ENCODE measurements around the gene ZBTB18.
"Not testable (repeated sequence)": the region's sequence is repeated elsewhere in the genome, so short reads cannot be mapped to it uniquely, and the experiment has no call there.

ZBTB18 gene

DNA sequence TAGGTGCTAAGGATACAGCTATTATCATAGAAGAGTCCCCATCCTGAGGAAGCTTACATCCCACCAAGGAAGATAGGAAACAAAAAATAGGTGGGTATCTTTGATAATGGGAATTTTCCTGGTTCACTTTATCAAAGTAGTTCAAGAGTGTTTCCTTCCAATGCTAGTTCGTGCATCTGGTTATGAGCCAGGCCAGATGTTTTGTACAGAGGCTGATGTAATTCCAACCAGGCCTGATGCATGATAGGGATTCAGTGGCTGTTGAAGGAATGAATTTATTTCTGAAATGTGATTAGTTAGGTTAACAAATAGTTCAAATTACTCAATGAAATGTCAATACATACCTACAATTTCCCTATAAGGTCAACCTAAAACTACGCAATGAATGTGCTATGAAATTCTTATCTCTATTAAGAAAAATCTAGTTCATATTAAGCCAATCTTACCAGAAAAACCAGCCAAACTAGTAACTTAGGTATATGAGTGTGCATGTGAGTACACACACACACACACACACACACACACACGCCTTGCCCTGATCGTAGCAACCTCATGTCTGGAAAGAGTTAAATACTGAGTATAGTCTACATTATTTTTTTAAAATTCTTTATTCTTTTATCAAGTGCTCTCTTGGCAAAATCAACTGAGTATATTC lies 9.5 kb upstream of the ZBTB18 start:
- no peak for DNase-seq (ENCODE audit: low read depth)

DNA sequence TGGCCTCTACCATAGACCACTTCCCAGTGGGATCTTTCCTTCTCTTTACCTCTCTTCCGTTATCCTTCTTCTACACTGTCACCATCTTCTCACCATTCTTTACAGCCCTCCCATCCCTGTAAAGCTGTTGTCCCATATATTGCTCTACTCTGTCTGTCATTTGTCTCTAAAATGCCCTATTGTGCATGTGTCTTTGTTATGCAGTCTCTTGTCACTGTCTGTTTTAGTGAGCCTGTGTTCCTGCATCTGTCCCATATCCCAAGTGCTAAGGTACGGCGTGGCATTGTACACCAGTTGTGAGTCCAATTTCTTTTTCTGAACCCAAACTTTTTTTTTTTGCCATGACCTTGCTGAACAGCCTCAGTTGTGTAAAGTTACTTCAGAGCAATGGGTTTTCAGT lies 8.8 kb upstream of the ZBTB18 start:
- no peak for DNase-seq (ENCODE audit: low read depth)

DNA sequence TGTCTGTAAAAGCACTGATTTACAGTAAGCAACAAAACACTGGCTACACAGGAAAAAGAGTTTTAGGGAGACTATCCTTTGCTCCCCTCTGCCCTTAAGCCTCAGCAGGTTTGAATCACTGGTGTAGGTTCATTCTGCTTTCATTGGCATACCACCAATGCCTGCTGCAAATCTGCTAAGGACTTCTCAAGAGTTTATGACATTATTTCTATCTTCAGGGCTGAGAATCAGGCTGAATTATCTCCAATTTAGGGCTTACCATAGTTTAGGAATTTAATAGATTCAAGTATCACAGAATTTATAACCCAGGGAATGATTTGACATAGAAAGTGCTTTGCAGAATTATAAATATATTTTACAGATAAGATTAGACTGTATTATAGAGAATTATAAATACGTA lies 6.7 kb upstream of the ZBTB18 start:
- DNase-seq (ENCODE audit: low read depth), result no peak

DNA sequence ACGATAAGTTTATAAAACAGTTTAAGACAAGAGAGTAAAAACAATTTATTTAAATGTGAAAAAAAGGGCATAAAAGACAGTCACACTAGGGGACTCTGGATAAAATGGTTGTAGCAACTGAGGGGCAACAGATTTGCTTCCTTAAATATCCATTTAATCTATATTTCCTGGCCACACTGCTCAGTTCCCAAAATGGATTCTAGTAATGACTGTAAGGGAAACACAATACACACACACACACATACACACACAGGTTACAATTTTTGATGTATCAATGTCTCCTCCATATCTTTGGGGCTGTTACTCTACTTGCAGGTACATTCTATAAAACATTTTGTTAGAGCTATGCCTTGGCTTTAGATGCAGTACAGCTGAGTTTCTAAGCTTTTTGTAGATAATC lies 4.8 kb upstream of the ZBTB18 start:
- DNase-seq (ENCODE audit: low read depth), result not testable (repeated sequence)

DNA sequence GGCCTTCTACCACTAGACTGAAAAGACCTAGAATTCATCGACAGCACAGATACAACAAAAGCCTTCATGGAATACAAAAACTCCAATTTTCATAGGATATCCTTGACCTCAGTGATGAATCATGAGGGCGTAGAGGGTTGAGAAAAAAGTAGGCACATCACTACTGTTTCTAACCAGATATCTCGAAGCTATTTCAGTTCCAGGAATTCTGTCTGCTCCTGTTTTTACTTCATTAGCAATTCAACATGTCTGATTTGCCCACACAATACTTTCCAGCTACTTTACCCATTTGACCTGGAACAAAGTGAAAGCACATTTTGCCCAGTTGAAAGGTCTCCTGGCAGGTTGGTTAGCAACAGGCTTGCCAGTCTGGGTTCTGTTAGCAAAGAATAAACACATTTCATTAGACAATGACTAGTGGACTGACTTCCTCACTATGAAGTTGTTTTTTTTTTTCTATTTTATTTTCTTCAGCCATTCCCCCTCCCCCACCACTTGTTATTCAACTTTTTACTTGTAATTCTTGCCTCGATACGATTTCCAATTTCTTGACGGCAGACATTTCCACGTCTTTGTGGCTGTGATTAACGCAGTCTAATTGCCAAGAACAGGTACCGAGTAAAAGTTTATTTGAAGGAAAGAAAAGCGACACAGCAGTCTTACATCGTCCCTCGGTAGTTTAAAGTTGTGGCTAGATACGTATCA lies 4.0 kb upstream of the ZBTB18 start:
- no peak for DNase-seq (ENCODE audit: low read depth)

DNA sequence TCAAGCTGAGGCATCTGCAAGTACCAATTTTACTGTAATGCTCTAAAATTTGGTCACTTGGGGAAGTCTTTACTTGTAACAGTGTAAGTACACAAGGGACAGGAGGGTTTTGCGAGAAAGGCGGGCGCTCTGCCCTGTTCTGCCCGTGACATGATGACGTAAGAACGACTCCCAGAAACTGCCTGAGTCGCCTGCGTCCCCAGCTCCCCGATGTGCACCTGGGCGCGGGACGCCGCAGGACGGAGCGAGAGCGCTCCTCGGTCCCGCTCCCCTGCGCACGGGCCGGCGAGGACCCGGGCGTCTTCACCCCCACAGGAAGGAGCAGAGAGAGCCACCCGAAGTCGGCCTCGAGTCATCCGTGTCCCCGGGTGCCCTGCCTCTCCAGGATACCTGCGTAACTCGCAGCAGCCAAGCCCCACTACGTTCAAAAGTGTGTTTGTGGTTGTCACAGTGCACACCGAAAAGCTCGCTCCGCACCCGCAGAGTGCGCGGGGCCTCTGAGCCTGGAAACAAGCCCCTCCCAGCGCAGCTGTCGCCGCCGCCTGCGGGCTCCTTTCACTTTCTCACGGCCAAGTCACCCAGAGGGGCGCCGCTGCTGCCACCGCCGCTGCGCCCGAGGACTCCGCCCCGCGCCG lies 3.3 kb upstream of the ZBTB18 start:
- DNase-seq (ENCODE audit: low read depth), result no peak

DNA sequence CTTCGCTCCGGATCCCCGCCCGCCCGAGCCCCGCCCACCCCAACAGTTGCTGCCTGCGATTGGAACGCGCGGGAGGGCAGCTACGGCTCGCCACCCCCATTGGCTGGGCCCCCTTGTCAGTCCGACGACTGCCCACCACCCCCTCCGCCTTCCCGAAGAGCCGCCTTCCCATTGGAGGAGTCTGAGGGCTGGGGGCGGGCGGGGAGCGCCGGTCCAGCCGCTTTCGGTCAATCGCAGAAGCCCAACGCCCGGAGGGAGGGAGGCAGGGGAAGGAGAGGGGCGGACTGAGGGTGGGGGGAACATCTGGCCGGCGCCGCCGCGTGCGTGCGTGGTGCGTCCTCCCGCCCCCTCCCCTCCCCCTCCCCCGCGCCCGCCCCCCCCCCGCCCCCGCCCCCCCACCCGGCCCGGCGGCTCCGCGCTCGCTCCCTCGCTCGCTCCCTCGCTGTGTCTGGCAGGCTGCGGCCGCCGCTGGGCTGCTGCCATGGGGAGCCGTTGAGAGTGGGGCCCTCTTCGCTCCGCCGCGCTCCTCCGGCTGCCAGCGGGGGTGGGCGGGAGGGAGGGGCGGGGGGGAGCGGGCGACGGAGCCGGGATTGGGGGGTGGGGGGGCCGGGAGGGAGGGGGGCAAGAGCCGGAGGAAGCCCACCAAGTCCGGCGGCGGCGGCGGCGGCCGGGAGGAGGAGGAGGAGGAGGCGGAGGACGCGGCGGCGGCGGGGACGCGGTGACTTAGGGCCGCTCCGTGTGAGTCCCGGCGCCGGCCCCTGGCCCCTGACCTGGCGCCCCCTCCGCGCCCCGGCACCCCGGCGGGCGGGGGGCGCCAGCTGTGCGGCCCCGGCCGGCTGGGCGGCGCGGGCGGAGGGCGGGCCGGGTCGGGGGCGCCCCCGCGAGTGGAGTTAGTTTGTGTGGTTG lies 2.6 kb upstream of the ZBTB18 start:
- peak; percentile 94 for DNase-seq (ENCODE audit: low read depth)

DNA sequence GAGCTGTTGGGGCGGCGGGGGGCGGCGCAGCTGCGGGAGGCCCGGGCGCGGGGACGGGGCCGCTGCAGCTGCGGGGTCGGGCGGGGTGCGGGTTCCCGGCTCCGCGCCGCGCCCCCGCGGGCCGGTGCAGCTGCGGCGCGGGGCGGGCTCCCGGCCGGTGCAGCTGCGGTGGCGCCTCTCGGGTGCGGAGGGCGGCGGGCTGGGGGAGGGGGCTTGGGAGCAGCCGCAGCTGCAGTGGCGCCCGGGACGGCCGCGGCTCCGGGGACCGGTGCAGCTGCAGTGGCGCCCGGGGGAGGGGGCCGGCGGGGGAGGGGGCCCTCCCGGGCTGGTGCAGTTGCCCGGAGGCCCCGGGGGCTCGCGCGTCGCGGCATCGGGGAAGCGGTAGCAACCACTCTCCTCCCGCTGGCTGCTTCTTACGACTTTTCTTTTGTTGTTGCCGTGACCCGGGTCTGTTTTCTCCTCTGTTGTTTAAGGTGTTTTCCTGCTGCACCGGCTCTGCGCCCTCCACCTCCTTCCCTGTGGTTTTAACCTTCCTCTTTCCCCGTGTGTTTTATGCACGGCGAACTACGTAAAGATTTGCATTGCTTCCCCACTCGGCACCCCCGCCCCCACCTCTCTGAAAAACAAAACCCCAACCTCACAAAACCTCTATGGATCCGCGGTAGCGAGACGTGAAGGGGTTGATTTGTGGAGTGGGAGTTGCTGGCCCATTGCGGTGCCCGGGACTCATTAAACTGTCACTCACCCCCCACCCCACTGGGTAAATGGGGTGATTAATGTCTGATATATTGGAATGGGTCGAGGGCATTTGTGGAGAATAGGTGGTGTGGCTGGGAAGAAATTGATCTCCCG lies 1.7 kb upstream of the ZBTB18 start:
- peak; percentile 27 for DNase-seq (ENCODE audit: low read depth)

DNA sequence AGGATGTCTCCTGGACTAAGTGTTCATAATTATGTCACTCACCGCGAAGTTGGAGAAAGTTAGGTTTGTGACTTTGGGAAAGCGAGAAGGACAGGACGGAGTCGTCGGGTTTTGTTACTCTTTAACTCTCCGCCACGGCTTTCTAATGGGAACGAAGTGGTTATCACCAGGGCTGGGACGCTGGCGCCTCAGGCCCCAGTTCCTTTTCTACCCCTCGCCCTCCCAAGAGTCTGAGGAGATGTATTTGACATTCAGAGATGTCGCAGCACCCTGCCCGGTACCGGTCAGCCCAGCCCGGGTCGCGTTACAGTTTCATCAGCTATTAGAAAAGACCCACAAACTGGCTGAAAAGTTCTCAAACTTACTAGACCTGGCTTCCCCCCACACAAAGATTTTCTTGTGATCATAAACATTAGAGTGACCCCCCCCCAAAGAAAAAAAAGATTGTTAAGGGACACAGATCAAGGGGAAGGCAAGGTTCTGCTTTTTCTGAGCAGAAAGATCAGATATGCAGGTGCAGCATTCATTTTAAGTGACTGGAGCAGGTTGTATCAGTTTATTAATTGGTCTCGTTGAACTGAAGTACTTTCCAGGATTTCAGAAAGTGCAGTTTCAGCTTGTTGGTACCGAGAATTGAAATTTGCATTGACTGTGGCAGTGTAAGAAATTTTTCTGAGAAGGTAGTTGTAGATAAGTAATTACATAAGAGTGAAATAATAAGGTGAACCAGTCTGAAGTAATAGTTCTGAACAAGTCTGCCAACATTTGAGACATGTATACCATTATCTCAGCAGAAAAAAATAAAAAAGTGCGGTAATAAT lies 859 bp upstream of the ZBTB18 start:
- no peak for DNase-seq (ENCODE audit: low read depth)

DNA sequence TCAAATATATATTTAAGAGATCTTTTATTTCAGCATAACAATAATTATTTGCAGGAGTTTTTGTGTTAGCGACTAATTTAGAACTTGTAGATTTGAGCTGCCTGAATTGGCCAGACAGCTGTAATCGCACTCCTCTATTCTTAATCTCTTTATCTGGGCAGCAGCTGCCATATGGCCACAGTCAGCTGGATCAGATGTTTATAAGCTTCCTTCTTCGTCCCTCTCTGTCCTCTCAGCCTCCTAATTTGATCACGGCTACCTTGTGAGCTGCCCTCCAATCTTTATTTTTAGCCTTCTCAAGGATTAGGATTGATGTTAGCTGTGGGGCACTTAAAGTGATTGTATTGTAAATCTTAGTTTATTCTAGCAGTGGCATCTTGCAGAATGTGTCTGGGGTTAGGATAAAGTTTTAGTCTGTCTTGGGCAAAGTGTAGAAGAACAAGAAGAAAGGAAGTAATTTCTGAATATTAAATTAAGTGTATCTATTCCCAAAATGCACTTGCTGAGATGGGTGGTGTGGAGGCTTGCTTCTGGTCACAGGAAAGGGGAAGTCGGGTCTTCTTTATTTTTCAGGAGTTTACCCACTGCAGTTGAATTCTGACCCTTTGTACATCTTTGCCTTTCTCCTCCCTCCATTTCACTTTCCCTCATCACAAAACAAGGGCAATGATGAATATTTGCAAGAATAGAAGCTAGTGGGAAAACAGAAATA lies 1.1 kb downstream of the ZBTB18 start:
- no peak for DNase-seq (ENCODE audit: low read depth)

DNA sequence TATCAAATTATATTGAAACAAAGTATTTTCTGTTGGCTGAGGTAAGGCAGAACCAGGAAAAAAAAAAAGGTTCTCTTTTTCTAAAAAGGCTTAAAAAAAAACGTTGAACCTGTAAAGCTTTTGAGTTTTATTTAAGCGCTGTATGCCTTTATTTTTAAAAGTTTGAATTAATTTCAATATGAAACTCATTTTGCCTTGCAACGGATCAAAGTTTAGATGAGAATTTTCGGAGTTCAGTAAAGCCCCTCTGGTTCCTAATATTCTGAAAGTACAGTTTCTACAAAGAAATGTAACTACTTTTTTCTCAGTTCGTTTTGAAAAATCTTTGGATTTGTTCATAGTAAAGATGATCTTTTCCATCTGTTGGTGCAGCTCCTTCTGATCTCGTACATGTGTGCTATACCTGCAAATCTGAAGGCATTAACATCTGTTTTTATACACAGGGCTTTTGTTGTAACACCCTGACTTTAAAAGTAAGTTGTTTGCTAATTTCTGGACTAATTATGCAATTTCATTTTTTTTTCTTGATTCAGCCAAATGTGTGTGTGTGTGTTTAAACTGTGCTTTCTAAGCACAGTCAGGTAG lies 1.7 kb downstream of the ZBTB18 start:
- DNase-seq (ENCODE audit: low read depth), result no peak

DNA sequence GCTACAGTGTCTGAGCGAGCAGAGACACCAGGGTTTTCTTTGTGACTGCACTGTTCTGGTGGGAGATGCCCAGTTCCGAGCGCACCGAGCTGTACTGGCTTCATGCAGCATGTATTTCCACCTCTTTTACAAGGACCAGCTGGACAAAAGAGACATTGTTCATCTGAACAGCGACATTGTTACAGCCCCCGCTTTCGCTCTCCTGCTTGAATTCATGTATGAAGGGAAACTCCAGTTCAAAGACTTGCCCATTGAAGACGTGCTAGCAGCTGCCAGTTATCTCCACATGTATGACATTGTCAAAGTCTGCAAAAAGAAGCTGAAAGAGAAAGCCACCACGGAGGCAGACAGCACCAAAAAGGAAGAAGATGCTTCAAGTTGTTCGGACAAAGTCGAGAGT lies 2.7 kb downstream of the ZBTB18 start:
- no peak for DNase-seq (ENCODE audit: low read depth)

DNA sequence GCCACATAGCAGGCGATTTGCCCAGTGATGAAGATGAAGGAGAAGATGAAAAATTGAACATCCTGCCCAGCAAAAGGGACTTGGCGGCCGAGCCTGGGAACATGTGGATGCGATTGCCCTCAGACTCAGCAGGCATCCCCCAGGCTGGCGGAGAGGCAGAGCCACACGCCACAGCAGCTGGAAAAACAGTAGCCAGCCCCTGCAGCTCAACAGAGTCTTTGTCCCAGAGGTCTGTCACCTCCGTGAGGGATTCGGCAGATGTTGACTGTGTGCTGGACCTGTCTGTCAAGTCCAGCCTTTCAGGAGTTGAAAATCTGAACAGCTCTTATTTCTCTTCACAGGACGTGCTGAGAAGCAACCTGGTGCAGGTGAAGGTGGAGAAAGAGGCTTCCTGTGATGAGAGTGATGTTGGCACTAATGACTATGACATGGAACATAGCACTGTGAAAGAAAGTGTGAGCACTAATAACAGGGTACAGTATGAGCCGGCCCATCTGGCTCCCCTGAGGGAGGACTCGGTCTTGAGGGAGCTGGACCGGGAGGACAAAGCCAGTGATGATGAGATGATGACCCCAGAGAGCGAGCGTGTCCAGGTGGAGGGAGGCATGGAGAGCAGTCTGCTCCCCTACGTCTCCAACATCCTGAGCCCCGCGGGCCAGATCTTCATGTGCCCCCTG lies 3.3 kb downstream of the ZBTB18 start:
- DNase-seq (ENCODE audit: low read depth), result no peak

DNA sequence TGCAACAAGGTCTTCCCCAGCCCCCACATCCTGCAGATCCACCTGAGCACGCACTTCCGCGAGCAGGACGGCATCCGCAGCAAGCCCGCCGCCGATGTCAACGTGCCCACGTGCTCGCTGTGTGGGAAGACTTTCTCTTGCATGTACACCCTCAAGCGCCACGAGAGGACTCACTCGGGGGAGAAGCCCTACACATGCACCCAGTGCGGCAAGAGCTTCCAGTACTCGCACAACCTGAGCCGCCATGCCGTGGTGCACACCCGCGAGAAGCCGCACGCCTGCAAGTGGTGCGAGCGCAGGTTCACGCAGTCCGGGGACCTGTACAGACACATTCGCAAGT lies 3.8 kb downstream of the ZBTB18 start:
- no peak for DNase-seq (ENCODE audit: low read depth)

DNA sequence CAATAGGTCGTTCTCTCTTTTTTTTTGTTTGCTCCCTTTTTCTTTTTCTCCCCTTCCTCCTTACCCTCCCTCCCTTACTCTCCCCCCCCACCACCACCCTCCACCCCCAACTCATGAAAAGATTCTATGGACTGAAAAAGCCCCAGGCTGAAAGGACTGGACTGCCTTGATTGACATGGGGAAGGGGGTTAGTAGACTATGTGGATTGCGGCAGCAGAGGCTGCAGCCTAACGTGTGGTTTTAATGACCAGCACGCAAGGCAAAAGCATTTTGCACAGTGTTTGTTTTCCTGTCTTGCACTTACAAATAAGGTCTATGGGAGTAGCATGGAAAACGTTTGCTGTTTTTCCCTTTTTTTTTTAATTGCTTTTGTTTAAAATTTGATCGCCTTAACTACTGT lies 5.5 kb downstream of the ZBTB18 start:
- no peak for DNase-seq (ENCODE audit: low read depth)

DNA sequence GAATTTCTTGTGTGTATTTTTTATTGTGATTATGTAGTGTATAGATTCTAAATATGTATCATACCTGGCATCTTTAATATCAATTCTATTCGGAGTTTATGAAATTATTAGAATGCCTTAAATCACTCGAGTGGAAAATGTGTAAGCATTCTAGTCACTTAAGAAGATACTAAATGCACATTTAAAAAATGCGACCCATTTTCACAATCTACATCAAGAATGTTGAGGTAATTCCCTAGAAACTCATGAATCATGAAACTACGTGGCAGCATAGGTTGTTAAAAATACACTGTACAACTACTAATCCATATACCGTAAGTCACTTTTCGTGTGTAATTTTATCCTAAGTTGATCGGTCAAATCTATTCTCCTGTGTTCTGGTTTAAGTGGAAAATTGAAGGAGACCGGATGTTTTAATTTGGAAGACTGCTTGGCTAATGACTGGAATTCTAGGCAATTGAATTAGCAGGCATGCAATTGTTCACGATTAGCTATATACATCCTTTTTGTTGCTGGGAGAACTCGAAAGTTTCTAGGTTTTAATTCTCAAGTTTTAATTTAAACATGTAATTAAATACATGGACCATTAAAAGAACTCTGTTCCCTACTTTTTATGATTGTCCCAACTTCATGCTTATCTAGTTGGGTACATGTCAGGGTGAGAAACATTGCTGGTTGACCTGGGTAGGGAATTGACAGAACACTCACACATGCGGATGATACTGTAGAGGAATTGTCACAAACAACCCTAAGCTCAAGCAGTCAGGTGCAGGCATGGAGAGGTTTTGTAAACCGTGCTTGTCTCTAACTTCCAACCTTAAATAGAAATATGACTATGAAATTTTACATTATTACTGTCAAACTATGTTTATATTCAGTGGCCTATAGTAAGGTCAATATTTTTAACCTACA lies 6.6 kb downstream of the ZBTB18 start:
- DNase-seq (ENCODE audit: low read depth), result no peak

DNA sequence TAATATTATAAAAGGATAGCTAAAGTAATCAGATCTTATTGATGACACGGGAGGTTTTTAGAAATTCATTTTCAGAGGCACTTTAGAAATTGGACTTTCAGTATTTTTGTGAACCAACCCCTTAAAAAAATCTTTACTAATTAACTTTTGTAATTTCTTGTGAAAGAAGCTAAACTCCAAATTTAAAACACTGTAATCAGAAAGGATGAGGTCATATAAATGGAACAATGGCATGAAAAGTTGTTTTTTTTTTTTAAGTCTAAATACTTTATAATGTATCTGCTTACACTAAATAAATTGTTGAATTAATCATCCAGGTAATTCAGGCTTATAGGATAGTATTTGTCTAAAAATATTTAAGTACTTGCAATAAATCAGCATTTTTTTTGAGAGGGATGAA lies 9.0 kb downstream of the ZBTB18 start:
- no peak for DNase-seq (ENCODE audit: low read depth)

DNA sequence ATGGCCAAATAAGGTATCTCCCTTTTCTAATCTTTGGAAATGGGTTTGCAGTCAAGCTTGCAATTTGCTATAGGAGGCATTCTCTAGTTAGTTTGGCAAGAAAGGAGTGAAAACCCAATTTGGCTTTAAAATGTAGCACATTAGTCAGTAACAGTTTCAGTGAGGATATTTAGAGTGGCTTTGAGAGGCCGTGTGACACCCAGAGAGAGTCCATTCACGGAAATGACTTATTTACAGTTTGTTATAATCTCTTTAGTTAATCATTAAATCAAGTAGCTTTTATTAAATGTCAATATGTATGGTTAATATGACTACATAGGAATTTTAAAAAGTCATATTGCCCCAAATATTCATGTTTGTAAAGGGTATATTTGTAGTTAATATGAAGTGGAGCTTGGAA lies 9.6 kb downstream of the ZBTB18 start:
- DNase-seq (ENCODE audit: low read depth), result no peak
